Kidney (tissue), 14 donors: ENCODE results near the gene CTDP1. TPM values are rescaled to one million over a fixed set of nuclear protein-coding genes. Genes with fewer than 3 reads are reported as not detected.

Experiments
- DNase-seq, 5 donors: peaks; one replicate each; pipeline ENCODE4 v3.0.0-alpha.2; 2013 to 2020
- FAIRE-seq: peaks from 2 replicates; lab custom pipeline; 2012; peaks lifted over from hg19 to GRCh38; lab: Jason Lieb, UNC
- H3K27ac ChIP-seq, 2 donors: one replicate each; pipeline ENCODE4 v1.7.0; 2013; ENCODE audit warnings: low read depth in 2 of 2, low read length in 2 of 2, inconsistent platforms in 1 of 2
- H3K27me3 ChIP-seq: one replicate; pipeline ENCODE4 v1.7.1; 2013; ENCODE audit warnings: low read length, inconsistent platforms; ENCODE audit not compliant: control insufficient read depth, insufficient read depth
- H3K36me3 ChIP-seq, 3 donors: one replicate each; pipeline versions ENCODE4 v1.7.0 to v1.7.1; 2013; ENCODE audit warnings: low read length in 3 of 3, control low read depth in 1 of 3, inconsistent platforms in 1 of 3; ENCODE audit not compliant: insufficient read depth in 3 of 3, control insufficient read depth in 2 of 3
- H3K4me1 ChIP-seq, 3 donors: one replicate each; pipeline versions ENCODE4 v1.7.0 to v1.7.1; 2013; ENCODE audit warnings: low read length in 3 of 3, inconsistent platforms in 1 of 3, low read depth in 1 of 3; ENCODE audit not compliant: control insufficient read depth in 2 of 3, insufficient read depth in 2 of 3
- H3K4me3 ChIP-seq, 3 donors: one replicate each; pipeline versions ENCODE4 v1.7.0 to v1.8.1; 2013; ENCODE audit warnings: low read length in 3 of 3, control low read depth in 1 of 3, inconsistent platforms in 1 of 3
- H3K9ac ChIP-seq, 3 donors: one replicate each; pipeline versions ENCODE4 v1.7.0 to v1.7.1; 2013; ENCODE audit warnings: low read length in 3 of 3, control low read depth in 1 of 3, inconsistent platforms in 1 of 3
- H3K9me3 ChIP-seq, 3 donors: one replicate each; pipeline versions ENCODE4 v1.7.0 to v1.7.1; 2013; ENCODE audit warnings: low read length in 3 of 3, control low read depth in 1 of 3, inconsistent platforms in 1 of 3; ENCODE audit not compliant: control insufficient read depth in 2 of 3, insufficient read depth in 1 of 3
- intact Hi-C: fragments of 100-400 bp; cut with DNase I; formaldehyde crosslinking; loops from one replicate; pipeline ENCODE4 v1.11.1; 2022
- polyA plus RNA-seq: library from polyadenylated mRNA; stranded (reverse); fragments of 350-450 nt; fragmentation: Illumina TruSeq; extraction: RNeasy Lipid Tissue Mini Kit (QIAGEN cat#74804); gene quantifications from one replicate; pipeline ENCODE4 v1.2.3, GENCODE V29; 2014; ENCODE audit warnings: low read depth, low replicate concordance; ENCODE audit not compliant: insufficient read depth
- total RNA-seq: library from RNA; stranded (reverse); fragmentation: NEBNext Ultra II Directional; extraction: Animal tissue kit (Norgen Biotek cat#: 25700); gene quantifications from one replicate; pipeline ENCODE4 v1.2.1, GENCODE V29; 2021
- TF ChIP-seq, protein P1 (sequence below): IDR thresholded peaks from 3 replicates; pipeline ENCODE4 v1.5.1; 2012; ENCODE audit warnings: mild to moderate bottlenecking, moderate library complexity, borderline replicate concordance; ENCODE audit not compliant: insufficient read depth; ENCODE audit errors: extremely low read depth
- donor health status: control.
- donor health status: control.
- donor health status: control.
- donor health status: control.
- donor health status: control.
- donor health status: DM: yes; HTN: yes; CAD: no.
- donor health status: Normal renal cell carcinoma (clear cell type).

CTDP1 gene
- total and polyA plus RNA-seq, 2 donors from 2014 or later = 11.1 to 21.8 TPM

DNA sequence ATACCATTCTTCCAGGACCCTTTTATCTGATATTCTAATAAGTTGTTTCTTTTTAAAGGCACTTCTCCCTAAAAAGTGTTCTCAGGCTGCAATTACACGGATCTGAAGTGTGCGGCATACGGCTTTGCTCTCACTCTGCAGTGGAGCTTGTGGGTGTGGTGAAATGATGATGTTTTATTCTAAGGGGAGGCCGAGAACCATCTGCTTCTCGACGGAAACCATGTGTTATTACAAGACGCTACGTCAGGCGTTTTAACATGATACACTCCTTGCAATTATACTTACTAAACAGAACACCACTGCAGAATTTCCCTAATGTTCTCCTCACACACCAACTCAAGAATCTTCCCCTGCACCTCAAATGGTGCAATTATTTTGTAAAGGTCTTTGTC, 34.9 kb upstream of the CTDP1 start:
- Histone ChIP-seq H3K4me1 (no peaks in the 10 kb centered on the region), H3K36me3 (no peaks in the 10 kb centered on the region), H3K27me3 (no peaks in the 10 kb centered on the region), H3K27ac (no peak overlapping the region), H3K4me3 (no peak overlapping the region), H3K9ac (no peak overlapping the region), H3K9me3 (no peaks in the 10 kb centered on the region)
- DNase-seq (peak in 1 of 5 donors; percentile 54), FAIRE-seq (no peak)
- TF ChIP-seq, protein P1, sequence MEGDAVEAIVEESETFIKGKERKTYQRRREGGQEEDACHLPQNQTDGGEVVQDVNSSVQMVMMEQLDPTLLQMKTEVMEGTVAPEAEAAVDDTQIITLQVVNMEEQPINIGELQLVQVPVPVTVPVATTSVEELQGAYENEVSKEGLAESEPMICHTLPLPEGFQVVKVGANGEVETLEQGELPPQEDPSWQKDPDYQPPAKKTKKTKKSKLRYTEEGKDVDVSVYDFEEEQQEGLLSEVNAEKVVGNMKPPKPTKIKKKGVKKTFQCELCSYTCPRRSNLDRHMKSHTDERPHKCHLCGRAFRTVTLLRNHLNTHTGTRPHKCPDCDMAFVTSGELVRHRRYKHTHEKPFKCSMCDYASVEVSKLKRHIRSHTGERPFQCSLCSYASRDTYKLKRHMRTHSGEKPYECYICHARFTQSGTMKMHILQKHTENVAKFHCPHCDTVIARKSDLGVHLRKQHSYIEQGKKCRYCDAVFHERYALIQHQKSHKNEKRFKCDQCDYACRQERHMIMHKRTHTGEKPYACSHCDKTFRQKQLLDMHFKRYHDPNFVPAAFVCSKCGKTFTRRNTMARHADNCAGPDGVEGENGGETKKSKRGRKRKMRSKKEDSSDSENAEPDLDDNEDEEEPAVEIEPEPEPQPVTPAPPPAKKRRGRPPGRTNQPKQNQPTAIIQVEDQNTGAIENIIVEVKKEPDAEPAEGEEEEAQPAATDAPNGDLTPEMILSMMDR = no peak
- intact Hi-C loops = loop anchor here (5.0 kb wide), 1 partner anchor 262 kb away; no protein-coding TSS in a partner anchor

DNA sequence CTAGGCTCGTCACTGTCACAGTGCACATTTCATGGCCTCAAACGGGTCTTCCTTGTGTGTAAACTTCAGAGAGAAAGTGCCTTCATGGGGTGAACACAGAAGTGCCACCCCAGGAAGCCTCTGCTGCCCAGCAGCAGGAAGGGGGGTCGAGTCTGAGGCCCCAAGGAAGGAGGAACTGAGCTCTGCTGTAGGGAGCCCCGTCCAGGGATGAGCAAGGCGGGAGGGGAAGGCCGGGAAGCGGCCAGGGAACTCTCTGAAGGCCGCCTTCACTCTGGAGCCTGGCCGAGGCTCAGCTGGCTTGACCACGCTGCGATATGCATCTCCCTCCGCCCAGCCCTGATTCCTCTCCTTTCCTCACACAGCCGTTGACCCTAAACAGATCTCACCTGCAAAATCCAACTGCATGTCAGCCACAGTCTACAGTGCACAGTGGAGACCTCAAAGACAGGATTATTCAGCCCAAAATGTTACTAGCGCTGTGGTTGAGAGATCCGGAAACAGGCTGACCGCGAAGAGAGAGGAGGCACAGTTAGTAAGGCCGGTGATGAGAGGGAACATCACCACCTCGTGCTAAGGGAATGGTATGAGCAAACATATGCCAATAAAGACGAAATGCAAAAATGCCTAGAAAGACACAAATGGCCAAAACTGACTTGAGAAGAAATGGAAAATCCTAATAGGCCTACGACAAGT, 34.2 kb upstream of the CTDP1 start:
- FAIRE-seq (no peak), DNase-seq (no peak)
- no peaks in the 10 kb centered on the region for H3K27me3 ChIP-seq
- intact Hi-C loops = no loop called here
- H3K9me3 ChIP-seq = no peaks in the 10 kb centered on the region
- TF ChIP-seq, protein P1 = no peak
- H3K27ac ChIP-seq = no peak overlapping the region
- H3K4me1 ChIP-seq = no peaks in the 10 kb centered on the region
- no peak overlapping the region for H3K4me3 ChIP-seq
- H3K36me3 ChIP-seq = no peaks in the 10 kb centered on the region
- no peak overlapping the region for H3K9ac ChIP-seq

DNA sequence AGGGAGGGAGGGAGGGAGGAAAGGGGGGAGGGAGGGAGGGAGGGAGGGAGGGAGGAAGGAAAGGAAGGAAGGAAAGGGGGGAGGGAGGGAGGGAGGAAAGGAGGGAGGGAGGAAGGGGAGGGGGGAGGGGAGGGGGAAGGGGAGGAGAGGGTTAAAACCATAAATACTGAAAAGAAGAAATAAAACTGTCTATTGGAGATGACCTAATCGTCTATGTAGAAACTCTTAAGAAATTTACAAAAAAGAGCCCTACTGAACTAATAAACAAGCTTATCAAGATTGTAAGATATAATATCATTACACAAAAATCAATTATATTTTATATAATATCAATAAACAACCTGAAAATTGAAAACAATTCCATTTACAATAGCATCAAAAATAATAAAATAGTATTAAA, 32.3 kb upstream of the CTDP1 start:
- H3K27me3 ChIP-seq = no peaks in the 10 kb centered on the region
- no peaks in the 10 kb centered on the region for H3K9me3 ChIP-seq
- no peak for FAIRE-seq
- no peak overlapping the region for H3K9ac ChIP-seq
- DNase-seq = no peak
- TF ChIP-seq, protein P1 = no peak
- H3K4me3 ChIP-seq = no peak overlapping the region
- no peaks in the 10 kb centered on the region for H3K36me3 ChIP-seq
- no peaks in the 10 kb centered on the region for H3K4me1 ChIP-seq
- no peak overlapping the region for H3K27ac ChIP-seq
- intact Hi-C loops = no loop called here
